Stimulated activated CD8-positive, alpha-beta memory T cell treated with anti-CD3 and anti-CD28 coated beads, Interleukin-12 subunit alpha, Interleukin-12 subunit beta, amount 100 ng/mL, for 1 hour (primary cell): ENCODE data around the gene ADAM15.

Source experiments
- DNase-seq: peaks from one replicate; pipeline ENCODE4 v3.0.0-alpha.2; 2020; ENCODE audit warnings: low read depth

ADAM15 gene

DNA sequence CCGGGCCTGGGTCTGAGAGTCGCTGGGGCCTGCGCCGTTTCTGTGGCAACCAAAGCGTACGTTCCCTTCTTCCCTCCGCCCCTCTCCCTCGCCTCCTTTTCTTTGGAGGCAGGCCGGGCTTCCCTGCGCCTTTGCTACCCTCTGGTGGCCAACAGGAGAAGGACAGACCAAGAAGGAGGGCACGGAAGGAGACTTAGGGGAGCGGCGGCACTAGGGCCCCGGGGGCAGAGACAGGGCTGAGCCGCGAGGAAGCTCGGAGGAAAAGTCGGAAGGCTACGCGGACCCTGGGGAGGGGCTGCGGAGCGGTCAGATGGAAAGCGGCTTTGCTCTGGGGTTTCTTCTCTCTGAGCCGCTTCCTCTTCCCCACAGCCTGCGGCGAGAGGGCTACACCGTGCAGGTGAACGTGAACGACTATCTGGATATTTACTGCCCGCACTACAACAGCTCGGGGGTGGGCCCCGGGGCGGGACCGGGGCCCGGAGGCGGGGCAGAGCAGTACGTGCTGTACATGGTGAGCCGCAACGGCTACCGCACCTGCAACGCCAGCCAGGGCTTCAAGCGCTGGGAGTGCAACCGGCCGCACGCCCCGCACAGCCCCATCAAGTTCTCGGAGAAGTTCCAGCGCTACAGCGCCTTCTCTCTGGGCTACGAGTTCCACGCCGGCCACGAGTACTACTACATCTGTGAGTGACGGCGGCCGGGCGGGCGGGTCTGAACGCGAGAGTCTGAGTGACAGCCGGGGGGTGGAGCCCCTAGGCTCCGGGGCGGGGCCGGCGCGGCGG is 33.8 kb downstream of the ADAM15 start:
- peak; percentile 85 for DNase-seq

DNA sequence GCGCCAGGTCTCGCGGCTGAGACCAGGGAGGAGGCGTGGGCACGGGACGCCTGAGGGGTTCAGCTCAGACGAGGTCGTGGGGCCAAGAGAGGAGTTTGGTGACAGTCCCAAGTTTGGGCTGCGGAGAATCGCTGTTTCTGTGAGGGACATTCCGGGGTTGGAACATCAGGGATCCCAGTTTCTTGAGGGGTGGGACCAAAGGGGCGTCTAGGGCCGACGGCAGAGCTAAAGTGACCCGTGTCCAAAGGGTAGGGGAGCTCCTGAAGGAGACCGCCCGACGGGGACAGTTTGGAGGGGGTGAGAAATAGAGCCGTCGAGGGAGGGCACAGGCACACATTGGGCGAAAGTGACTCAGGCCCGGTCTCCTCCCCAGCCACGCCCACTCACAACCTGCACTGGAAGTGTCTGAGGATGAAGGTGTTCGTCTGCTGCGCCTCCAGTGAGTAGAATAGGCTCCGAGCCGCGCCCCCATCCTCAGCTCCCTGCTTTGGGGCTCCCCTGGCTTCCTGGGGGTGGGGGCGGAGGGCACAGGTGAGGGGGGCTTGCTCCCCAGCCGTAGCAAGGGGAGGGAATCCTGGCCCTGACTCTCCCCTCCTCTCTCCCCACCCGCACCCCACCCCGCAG is 34.5 kb downstream of the ADAM15 start:
- peak; percentile 62 for DNase-seq

DNA sequence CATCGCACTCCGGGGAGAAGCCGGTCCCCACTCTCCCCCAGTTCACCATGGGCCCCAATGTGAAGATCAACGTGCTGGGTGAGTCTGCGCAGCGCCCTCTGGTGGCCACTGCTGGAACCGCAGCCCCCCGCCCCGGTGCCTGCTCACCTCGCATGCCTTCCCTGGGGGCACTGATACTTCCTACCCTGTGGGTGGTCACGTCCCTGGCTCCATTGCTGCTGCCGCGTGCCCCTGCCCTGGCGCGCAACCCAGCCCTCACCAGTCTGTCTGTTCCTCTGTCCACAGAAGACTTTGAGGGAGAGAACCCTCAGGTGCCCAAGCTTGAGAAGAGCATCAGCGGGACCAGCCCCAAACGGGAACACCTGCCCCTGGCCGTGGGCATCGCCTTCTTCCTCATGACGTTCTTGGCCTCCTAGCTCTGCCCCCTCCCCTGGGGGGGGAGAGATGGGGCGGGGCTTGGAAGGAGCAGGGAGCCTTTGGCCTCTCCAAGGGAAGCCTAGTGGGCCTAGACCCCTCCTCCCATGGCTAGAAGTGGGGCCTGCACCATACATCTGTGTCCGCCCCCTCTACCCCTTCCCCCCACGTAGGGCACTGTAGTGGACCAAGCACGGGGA is 35.1 kb downstream of the ADAM15 start:
- DNase-seq, result peak; percentile 71

DNA sequence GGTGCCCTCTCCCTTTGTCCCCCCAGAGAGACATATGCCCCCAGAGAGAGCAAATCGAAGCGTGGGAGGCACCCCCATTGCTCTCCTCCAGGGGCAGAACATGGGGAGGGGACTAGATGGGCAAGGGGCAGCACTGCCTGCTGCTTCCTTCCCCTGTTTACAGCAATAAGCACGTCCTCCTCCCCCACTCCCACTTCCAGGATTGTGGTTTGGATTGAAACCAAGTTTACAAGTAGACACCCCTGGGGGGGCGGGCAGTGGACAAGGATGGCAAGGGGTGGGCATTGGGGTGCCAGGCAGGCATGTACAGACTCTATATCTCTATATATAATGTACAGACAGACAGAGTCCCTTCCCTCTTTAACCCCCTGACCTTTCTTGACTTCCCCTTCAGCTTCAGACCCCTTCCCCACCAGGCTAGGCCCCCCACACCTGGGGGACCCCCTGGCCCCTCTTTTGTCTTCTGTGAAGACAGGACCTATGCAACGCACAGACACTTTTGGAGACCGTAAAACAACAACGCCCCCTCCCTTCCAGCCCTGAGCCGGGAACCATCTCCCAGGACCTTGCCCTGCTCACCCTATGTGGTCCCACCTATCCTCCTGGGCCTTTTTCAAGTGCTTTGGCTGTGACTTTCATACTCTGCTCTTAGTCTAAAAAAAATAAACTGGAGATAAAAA is 35.9 kb downstream of the ADAM15 start:
- no peak for DNase-seq

DNA sequence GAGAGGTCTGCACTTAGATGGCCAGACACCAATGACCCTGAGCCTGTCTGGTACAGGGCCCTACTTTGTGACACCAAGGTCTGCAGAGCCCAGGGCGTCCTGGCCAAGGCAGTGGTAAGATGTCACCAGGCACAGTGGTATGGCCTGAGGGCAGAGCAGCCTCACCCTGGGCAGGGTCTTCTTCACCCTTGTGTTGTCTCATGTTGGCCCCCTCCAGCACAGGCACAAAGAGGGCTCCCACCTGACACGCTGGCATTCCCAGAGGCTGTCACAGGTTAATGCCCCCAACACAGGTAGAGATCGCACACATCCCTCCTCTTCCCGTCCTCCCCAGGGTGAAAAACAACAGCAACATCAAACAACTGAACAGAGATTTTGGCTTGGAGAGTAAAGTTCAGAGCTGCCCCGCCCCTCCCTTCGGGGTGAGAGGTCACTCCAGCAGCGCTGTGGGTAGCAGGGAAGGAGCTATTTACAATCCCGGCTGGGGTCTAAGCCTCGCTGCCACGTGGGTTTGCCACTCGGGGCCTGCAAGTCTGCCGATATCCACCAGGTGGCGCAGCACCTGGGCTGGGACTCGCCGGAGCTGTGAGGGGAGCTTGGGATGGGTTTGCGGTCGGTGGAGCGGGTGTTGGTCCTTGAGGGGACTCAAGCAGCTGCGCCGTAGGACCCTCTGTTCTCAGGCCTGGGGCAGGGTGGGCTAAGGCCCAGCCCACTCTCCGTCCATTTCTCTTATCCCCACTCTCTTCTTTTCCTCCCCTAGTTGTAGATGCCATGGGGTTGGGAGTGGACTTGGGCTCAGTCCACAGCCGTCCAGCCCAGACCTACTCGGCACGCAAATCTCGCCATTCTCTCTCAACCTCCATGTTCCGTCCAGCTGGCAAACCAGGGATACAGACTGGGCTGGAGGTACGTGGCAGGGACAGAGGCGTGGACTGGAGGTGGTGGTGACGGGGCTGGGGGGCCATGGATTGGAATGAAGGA is 40.2 kb downstream of the ADAM15 start:
- DNase-seq, result peak; percentile 69

DNA sequence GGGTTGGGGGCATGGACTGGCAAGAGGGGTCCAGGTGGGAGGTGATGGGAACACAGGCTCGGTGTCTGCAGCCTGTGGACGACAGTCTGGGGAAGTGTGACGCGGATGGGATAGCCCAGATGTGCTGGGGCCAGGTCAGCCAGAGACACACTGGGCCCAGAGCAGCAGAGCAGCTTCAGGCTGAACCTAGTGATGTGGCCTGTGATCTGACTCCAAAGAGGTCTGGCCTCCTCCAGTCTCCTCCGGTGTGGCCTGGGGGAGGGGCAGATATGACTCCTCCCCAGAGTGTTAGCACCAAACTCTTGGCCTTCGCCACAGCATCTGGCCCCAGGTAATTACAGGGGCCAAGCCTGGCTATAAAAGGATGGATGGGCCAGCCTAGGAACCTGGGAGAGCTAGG is 41.0 kb downstream of the ADAM15 start:
- no peak for DNase-seq

DNA sequence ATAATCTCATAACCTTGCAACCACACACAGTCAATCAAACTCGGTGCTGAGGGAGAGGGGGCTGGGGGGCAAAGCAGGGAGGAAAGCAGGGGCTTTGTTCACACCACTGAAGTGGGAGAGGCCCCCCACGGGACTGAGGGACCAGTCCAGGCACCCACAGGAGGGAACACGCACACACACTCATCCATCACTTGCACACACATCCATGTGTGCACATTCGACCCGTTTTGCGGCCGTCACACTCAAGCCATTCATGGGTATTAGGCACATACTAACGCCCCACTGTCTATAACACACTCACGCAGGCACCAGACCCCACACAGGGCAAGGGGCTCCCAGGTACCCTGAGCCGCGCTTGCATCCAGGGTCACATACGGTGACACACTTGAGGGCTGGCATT is 41.5 kb downstream of the ADAM15 start:
- no peak for DNase-seq

DNA sequence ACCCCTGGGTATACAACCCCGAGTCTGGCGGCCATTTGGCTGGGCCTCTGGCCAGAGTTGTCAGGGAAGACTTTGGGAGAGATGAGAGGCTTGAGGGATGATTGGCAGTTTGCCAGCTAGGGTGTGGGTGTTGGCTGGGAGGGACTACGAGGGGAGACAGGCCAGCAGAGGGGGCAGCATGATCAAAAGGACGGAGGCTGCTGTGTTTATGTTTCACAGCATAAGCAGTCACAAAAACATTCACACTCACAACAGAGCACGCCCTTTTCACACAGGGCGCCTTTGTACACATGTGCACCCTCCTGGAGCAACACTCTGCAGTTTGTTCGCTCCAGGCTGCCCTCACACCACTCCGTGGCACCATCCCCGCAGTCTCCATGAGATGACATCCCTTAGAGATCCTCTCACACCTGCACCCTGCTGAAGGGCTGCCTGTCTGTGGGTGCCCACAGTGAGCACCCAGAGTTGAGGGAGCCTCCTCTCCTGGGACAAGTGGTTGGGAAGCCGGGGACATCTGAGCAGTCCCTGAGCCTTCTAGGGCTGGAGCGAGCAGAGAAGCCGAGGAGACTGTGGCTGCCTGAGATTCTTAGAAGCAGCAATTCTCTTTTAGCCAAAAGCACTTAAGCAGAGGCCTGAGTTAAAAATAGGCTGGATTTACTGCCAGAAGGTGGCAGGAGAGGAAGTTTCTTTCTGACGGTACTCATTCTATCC is 43.0 kb downstream of the ADAM15 start:
- no peak for DNase-seq

DNA sequence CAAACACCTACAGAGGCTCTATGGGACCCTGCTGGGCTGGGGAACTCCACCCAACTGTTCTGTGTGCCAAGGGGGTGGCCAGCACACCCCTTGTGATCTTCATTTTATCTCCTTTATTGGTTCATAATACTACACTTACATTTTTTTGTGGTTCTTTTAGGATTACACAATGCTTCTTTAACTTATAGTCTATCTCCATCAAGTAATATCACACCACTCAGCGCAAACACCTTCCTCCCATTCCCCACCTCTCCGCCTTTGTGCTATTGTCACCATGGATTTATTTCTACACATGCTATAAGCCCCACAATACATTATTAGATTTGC is 43.5 kb downstream of the ADAM15 start:
- no peak for DNase-seq

DNA sequence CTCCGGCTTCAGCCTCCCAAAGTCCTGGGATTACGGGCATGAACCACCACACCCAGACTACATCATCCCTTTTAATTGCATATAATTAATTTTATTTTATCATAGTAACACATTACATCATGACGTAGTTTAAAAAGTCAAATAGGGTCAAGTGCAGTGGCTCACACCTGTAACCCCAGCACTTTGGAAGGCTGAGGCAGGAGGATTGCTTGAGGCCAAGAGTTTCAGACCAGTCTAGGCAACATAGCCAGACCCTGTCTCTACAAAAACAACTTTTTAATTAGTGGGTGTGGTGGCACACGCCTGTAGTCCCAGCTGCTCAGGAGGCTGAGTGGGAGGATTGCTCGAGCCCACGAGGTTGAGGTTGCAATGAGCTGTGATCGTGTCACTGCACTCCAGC is 48.2 kb downstream of the ADAM15 start:
- DNase-seq, result no peak

DNA sequence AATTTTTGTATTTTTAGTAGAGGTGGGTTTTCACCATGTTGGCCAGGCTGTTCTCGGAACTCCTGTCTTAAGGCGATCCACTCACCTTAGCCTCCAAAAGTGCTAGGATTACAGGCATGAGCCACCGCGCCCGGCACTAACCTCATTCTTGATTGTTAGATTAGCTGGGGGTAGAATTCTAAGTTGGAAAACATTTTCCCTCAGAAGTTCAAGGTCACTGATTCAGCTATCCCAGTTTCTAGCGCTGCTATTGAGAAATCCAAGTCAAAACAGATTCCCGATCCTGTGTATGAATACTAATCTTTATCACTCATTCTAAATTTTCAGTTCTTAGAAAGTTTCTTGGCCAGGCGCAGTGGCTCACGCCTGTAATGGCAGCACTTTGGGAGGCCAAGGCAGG is 52.2 kb downstream of the ADAM15 start:
- no peak for DNase-seq

DNA sequence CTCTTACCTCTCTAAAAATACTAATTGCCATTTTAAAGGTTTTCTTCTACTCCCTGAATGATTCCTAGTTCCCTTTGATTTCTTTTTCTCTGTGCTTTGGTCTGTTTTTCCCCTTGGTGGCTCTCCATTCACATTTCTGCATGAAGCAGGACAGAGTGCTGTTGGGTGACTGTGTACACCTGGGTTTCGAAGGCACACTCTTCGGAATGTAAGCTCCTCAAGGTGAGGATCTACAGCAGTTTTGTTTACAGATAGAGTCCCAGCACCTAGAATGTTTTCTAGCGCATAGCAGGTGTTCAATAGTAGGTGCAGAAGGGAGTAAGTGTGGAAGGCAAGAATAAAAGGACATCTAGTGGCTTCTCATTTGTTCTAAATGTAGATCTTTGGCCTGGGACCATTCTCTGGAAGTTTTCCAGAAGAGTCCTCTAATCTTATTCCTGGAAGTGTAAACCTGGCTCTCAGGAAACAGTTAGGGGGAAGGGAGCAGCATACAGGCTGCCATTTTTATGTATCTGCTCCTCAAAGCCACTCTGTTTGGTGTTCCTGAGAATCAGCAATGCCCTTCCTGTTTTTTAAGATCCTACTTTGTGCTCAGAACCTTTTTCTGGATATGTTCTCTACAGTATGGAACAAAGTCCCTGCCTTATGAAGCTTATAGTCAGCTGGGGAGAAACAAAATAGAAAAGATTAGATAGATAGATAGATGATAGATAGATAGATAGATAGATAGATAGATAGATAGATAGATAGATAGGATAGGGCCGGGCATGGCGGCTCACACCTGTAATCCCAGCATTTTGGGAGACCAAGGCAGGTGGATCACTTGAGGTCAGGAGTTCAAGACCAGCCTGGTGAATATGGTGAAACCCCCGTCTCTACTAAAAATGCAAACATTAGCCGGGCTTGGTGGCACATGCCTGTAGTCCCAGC is 53.8 kb downstream of the ADAM15 start:
- DNase-seq, result no peak

DNA sequence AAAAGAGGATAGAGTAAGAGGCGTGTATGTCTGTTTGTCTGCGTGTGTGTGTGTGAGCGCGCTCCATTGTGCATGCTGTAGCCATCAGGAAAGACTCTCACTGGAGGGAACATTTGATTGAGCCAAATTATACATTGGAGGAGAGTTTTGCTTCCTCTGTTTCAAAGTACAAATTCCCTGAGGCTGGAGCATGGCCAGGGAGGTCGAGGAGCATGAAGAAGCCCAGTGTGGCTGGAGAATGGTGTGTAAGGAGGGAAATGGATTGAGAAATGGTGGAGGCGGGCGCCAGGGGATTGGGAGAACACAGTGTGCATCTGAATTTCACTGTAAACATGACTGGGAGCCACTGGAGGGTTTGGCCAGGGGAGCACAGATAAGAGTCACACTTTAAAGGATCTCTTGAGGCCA is 54.5 kb downstream of the ADAM15 start:
- no peak for DNase-seq

DNA sequence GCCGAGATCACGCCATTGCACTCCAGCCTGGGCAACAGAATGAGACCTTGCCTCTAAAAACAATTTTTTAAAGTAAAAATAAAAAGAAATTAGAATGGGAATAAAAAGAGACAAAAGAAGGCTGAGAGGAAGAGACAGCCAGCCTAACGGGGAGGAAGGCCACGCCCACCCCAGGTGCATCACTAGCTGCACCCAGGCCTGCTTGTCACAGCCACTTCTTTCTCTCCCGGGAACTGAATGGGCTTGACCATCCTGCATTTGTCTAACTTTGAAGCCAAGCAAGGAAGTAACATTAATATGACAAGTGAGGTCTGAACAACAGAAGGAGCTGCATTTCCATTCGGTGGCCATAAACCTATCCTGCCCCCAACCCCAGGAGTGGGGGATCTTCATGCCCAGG is 55.7 kb downstream of the ADAM15 start:
- DNase-seq, result no peak

DNA sequence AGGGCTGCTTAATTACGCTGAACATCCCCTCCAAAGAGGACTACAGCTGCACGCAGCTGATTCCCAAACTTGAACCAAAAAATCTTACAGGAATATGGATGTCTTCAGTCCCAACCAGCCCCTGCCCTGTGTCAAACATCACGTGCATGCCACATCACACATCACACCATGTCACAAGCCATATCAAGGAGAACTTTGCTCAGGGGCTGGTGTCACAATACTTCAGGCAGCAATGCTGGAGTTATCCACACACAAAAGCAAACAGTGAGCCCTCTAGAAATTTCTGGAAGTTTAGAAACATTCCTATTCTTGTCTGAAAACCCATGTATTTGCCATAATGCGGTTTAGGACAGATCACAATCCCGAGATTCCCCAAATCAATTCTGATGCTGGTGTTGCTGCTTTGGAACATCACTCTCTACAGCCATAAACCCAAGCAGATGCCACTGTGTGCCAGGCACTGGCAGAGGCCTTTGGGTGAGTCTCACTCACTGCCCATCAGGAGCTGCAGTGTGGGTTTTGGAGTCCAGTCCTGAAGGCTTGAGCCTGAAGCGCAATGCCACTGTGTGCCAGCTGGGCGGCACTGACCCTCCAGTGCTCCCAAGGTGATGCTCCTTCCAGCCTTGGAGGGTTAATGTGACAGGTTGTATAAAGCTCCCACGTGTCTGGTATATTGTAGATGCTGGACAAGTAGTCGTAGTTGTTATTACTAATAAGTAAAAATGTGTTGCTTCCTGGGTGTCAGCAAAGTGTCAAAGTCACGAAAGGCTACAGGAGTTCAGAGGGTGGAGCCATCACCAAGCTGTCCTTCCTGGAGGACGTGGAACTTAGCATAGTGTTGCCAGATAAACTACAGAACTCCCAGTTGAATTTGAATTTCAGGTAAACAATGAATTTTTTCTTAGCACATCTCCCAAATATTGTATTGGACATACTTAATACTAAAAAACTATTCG is 56.5 kb downstream of the ADAM15 start:
- DNase-seq, result no peak

DNA sequence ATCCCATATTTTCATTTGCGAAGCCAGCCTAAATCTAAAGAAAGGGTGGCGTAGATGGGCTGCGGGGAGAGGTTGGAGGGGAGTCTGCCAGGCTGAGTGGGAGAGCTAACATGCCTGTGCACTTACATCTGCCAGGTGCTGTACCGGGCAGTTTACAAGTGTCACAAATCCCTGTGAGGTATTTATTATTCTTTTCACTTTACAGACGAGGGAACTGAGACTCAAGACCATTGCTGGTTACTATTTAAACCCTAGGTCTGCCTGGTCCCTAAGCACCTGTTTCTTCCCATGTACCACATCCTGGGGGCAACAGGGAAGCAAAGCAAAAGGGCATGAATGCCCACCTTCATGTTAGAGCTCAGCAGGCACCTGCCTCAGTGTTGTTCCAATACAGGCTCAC is 57.2 kb downstream of the ADAM15 start:
- no peak for DNase-seq

DNA sequence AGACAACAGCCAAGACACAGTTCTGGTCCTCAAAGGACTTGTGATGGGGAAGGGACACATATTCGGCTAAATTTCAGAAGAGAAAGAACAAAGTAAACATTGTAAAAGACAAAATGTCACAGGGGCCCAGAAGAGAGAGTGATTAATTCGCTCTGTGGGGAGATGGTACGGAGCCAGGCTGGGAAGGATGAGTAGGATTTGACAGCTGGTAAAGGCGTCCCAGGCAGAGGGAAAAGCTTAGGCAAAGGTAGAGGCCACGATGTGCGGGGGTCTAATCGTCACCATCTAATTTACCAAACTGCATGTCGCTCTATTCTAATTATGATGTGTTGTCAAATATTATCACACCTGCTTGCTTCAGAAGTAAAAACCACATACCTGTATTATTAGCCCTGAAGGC is 59.3 kb downstream of the ADAM15 start:
- no peak for DNase-seq

DNA sequence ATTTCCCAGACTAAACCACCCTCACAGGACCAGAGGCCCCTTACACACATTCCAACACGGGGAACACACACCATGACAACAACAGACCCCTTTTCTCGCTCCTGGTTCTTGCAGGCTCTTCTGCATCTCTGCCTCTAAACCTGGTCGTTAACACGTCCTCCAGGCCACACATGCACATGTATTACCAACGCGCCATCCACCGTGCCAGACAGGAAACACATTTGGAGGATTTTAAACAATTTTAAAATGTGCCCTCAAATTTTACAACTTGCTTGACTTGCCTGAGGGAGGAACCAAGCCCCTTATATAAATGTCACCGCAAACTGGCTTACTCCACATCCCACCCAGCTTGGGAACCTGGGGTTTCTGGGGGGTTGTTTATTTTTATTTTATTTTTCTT is 59.7 kb downstream of the ADAM15 start:
- no peak for DNase-seq
